Adrenal gland (tissue), 5 donors: ENCODE measurements around the gene CTBP2.

Experiments used
- POLR2A ChIP-seq, 2 donors: fragments of 450-650 bp; IDR thresholded peaks; one replicate each; pipeline ENCODE4 v1.6.1; 2017; ENCODE audit warnings: antibody characterized with exemption in 2 of 2, mild to moderate bottlenecking in 2 of 2, moderate library complexity in 1 of 2
- TF ChIP-seq, protein P1 (sequence below), 6 experiments: fragments of 450-650 bp in 4 of 6; fragments of 200-600 bp in 2 of 6; sonication (generic) in 1 of 6; IDR thresholded peaks; 1 replicate in 5 of 6; 2 replicates in 1 of 6; pipeline versions ENCODE4 v1.5.1 to v1.8.0; 2016 to 2021; ENCODE audit warnings: antibody characterized with exemption in 6 of 6, mild to moderate bottlenecking in 2 of 6, moderate library complexity in 1 of 6
- donor health status: DM: no; HTN: no; CAD: no.

DNA sequence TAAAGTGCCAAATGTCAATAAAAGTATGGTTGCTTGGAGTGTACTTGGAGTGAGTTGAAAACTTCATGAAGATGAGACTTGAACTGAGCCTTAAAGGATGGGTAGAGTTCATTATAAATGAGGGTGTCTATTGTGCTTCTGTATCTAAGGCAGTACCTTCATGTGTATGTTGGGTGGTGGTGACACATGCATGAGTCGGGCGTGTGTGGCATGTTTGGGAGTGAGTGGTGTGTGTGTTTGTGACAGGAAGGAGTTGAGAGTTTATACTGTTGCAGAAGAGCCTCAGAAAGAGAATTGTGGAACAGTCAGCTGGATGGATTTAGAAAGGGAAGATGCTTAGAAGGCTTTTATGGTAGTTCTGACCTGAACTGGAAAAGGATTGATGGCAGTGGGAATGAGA is 224.4 kb downstream of the CTBP2 start:
- TF ChIP-seq, protein P1, sequence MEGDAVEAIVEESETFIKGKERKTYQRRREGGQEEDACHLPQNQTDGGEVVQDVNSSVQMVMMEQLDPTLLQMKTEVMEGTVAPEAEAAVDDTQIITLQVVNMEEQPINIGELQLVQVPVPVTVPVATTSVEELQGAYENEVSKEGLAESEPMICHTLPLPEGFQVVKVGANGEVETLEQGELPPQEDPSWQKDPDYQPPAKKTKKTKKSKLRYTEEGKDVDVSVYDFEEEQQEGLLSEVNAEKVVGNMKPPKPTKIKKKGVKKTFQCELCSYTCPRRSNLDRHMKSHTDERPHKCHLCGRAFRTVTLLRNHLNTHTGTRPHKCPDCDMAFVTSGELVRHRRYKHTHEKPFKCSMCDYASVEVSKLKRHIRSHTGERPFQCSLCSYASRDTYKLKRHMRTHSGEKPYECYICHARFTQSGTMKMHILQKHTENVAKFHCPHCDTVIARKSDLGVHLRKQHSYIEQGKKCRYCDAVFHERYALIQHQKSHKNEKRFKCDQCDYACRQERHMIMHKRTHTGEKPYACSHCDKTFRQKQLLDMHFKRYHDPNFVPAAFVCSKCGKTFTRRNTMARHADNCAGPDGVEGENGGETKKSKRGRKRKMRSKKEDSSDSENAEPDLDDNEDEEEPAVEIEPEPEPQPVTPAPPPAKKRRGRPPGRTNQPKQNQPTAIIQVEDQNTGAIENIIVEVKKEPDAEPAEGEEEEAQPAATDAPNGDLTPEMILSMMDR (IDR thresholded peaks at IDR 0.05), result no peak
- no peak for TF ChIP-seq POLR2A (IDR thresholded peaks at IDR 0.05)
